ENCODE measurements around the gene PTPRN2.

Gene PTPRN2

GRCh38 chr7:157952050-157952667, 635.5 kb downstream of the PTPRN2 start:
- TF ChIP-seq CTCF (conservative IDR thresholded peaks at IDR 0.05; ENCODE audit: low read length): no peak
- H3K4me3 ChIP-seq (ENCODE audit: low read length): no peak overlapping the region
- DNase-seq (ENCODE audit: low read depth): no peak

GRCh38 chr7:157951300-157952049, 636.1 kb downstream of the PTPRN2 start:
- no peak for TF ChIP-seq CTCF (conservative IDR thresholded peaks at IDR 0.05; ENCODE audit: low read length)
- DNase-seq (ENCODE audit: low read depth): no peak
- no peak overlapping the region for H3K4me3 ChIP-seq (ENCODE audit: low read length)

- no peak for DNase-seq (ENCODE audit: low read depth)
- no peak for TF ChIP-seq CTCF (conservative IDR thresholded peaks at IDR 0.05; ENCODE audit: low read length)
- H3K4me3 ChIP-seq (ENCODE audit: low read length): no peak overlapping the region
Measured at GRCh38 chr7:157949711-157950110, 637.9 kb downstream of the PTPRN2 start.

- no peak for TF ChIP-seq CTCF (conservative IDR thresholded peaks at IDR 0.05; ENCODE audit: low read length)
- DNase-seq (ENCODE audit: low read depth): no peak
- H3K4me3 ChIP-seq (ENCODE audit: low read length): no peak overlapping the region
Measured at GRCh38 chr7:157947504-157947903, 640.1 kb downstream of the PTPRN2 start.

- TF ChIP-seq CTCF (conservative IDR thresholded peaks at IDR 0.05; ENCODE audit: low read length): no peak
- no peak for DNase-seq (ENCODE audit: low read depth)
- no peak overlapping the region for H3K4me3 ChIP-seq (ENCODE audit: low read length)
Measured at GRCh38 chr7:157946398-157947060, 641.1 kb downstream of the PTPRN2 start.

- H3K4me3 ChIP-seq (ENCODE audit: low read length): no peak overlapping the region
- no peak for DNase-seq (ENCODE audit: low read depth)
- no peak for TF ChIP-seq CTCF (conservative IDR thresholded peaks at IDR 0.05; ENCODE audit: low read length)
Measured at GRCh38 chr7:157945401-157945800, 642.2 kb downstream of the PTPRN2 start.

Measured in AG10803 (cell line).